Chondrocyte (in vitro differentiated cells): ENCODE results near the gene DCBLD2. TPM values are rescaled to one million over a fixed set of nuclear protein-coding genes. Genes with fewer than 3 reads are reported as not detected.

ENCODE experiments used
- DNase-seq: peaks from one replicate; pipeline ENCODE4 v3.0.0; 2021; ENCODE audit warnings: mixed read lengths, low spot score
- H3K27ac Mint-ChIP-seq: one replicate; pipeline ENCODE4 v1.8.0; 2021; ENCODE audit warnings: mild to moderate bottlenecking, moderate library complexity, mixed read lengths; ENCODE audit not compliant: unreplicated experiment
- H3K27me3 Mint-ChIP-seq: 2 replicates; pipeline ENCODE4 v1.8.0; 2021; ENCODE audit warnings: low read depth, mixed read lengths
- H3K36me3 Mint-ChIP-seq: 2 replicates; pipeline ENCODE4 v1.8.0; 2021; ENCODE audit warnings: low read depth, mixed read lengths
- H3K4me1 Mint-ChIP-seq: 2 replicates; pipeline ENCODE4 v1.8.0; 2021; ENCODE audit warnings: low read depth, mild to moderate bottlenecking, mixed read lengths
- H3K4me3 Mint-ChIP-seq: one replicate; pipeline ENCODE4 v1.8.0; 2021; ENCODE audit warnings: mild to moderate bottlenecking, moderate library complexity, mixed read lengths; ENCODE audit not compliant: unreplicated experiment
- H3K9me3 Mint-ChIP-seq: 2 replicates; pipeline ENCODE4 v1.8.0; 2021; ENCODE audit warnings: low read depth, mixed read lengths
- total RNA-seq: library from RNA; stranded (reverse); gene quantifications from 3 replicates; pipeline ENCODE4 v1.2.1, GENCODE V29; 2021
- TF ChIP-seq, protein P1 (sequence below): fragments of 200-600 bp; sonication (generic); IDR thresholded peaks from 2 replicates; pipeline ENCODE4 v1.5.0; 2021; ENCODE audit warnings: antibody characterized with exemption, mild to moderate bottlenecking, moderate library complexity

The DCBLD2 gene
- total RNA-seq, 1 donor from 2014 or later = 63.2 TPM

DNA sequence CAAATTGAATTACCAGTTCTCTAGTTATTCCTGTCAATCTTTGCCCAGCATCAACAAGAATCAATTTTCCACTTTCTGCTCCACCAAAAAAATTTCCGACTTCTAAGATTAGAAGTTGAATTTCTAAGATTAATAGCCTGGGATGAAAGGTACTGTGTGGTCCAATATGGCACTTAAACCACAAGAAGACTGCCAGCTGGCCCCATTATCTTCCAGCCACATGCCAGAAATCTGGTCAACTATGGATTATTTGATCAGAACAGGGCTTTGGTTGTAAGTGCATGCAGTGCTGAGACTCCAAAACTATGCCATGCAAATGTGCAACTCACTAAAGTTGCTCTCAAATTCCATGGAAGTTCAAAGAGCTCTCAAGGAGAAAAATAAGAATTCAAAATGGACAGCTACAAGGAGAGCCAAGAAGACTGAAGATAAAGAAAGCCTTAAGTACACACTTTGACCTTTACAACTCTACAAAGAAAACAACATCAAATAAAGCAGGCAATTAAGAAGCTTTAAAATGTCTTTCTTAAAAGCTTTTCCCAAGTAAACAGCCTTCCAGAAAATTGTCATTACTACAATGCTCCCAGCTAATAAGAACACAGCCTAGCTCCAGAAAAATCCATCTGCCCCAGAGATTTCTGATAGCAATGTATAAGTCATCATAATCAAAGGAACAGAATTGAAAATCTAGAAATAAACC lies 74.1 kb downstream of the DCBLD2 start:
- Mint-ChIP-seq H3K36me3 (peaks cover 11% of the 10 kb centered on the region), H3K4me3 (no peak overlapping the region), H3K9me3 (peaks cover 22% of the 10 kb centered on the region), H3K27ac (no peak overlapping the region), H3K4me1 (peaks cover 7% of the 10 kb centered on the region), H3K27me3 (no peaks in the 10 kb centered on the region)
- no peak for DNase-seq
- TF ChIP-seq, protein P1, sequence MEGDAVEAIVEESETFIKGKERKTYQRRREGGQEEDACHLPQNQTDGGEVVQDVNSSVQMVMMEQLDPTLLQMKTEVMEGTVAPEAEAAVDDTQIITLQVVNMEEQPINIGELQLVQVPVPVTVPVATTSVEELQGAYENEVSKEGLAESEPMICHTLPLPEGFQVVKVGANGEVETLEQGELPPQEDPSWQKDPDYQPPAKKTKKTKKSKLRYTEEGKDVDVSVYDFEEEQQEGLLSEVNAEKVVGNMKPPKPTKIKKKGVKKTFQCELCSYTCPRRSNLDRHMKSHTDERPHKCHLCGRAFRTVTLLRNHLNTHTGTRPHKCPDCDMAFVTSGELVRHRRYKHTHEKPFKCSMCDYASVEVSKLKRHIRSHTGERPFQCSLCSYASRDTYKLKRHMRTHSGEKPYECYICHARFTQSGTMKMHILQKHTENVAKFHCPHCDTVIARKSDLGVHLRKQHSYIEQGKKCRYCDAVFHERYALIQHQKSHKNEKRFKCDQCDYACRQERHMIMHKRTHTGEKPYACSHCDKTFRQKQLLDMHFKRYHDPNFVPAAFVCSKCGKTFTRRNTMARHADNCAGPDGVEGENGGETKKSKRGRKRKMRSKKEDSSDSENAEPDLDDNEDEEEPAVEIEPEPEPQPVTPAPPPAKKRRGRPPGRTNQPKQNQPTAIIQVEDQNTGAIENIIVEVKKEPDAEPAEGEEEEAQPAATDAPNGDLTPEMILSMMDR = no peak

DNA sequence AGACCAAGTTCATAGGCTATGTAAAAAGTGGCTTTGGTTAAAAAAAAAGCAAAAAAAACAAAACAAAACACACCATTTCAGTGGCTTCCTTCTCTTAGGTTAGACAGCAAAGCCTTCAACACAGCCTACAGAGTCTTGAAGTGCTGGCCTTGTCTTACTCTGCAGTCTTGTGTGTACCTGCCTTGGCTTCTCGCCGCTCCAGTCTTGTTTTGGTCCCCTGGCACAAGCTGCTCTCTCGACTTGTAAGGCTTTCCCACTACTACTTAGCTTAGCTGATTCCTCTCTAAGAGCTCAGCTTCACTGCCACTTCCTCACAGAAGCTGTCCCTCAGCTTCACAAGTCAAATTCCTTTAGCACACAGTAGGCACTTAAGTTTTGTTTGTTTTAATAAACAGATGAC lies 75.4 kb downstream of the DCBLD2 start:
- TF ChIP-seq, protein P1 = no peak
- peaks cover 15% of the 10 kb centered on the region for H3K9me3 Mint-ChIP-seq
- H3K36me3 Mint-ChIP-seq = peaks cover 9% of the 10 kb centered on the region
- DNase-seq = no peak
- H3K4me3 Mint-ChIP-seq = no peak overlapping the region
- H3K27me3 Mint-ChIP-seq = no peaks in the 10 kb centered on the region
- no peak overlapping the region for H3K27ac Mint-ChIP-seq
- H3K4me1 Mint-ChIP-seq = peaks cover 5% of the 10 kb centered on the region

DNA sequence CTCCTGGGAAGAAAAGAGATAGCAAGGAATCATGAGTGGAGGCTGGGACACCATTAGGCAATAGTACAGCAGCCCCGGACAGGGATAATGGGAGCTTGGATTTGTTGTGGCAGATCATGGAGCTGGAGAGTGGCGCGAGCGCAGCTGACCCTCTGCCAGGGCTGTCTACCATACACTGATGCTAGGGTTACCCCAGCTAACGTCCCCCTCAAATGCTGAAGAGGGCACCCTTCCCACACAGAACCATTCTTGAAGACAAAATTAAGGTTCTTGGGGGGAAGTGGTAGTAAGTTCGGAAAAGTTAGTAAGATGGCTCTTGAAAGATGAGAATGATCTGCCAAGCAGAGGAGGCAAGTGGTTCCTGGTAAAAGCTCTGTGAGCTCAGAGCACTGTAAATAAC lies 77.2 kb downstream of the DCBLD2 start:
- TF ChIP-seq, protein P1 = peak; percentile 34
- H3K27ac Mint-ChIP-seq = no peak overlapping the region

DNA sequence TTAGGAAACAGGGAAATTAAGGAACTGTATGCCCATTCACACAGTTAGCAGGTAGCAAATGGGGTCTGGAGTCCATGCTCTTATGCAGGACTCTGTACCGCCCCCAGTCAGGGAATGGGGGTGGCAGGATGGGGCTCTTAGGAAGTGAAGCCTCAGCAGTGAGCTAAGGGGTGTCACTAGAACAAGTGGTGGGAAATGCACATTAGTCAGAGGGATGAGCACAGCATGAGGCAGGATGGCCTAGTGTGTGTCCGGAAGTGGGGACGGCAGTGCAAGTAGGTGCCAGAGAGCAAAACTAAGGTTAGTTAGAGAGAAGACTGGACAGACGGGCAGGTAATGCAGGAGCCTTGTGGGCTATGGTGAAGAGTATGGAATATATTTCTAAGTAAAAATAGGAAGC lies 77.7 kb downstream of the DCBLD2 start:
- H3K4me1 Mint-ChIP-seq = peaks cover 5% of the 10 kb centered on the region
- no peak for DNase-seq
- H3K36me3 Mint-ChIP-seq = peaks cover 8% of the 10 kb centered on the region
- no peak overlapping the region for H3K4me3 Mint-ChIP-seq
- no peak overlapping the region for H3K27ac Mint-ChIP-seq
- peaks cover 2% of the 10 kb centered on the region for H3K9me3 Mint-ChIP-seq
- H3K27me3 Mint-ChIP-seq = no peaks in the 10 kb centered on the region
- TF ChIP-seq, protein P1 = no peak

More for the DNA sequence above, 77.2 kb downstream of the DCBLD2 start:
- Mint-ChIP-seq H3K36me3 (peaks cover 8% of the 10 kb centered on the region), H3K27me3 (no peaks in the 10 kb centered on the region), H3K4me3 (no peak overlapping the region), H3K9me3 (peaks cover 3% of the 10 kb centered on the region), H3K4me1 (peaks cover 5% of the 10 kb centered on the region)
- DNase-seq = no peak

DNA sequence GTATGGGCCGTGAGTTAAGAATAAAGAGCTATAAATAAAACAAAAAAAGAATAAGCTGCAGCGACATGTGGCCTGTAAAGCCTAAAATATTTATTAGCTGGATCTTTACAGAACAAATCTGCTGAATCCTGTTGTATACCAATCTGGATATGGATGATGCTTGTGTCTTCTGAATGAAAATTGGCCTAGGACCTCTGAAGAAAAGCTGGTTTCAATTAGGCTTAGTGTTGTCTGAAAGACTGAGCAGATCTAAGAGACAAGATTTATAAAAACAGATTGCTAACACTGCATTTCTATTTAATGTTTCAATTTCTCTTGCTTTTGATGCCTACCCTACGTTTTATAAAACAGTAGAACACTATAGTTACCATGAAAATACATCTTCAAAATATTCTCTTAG lies 80.4 kb downstream of the DCBLD2 start:
- Mint-ChIP-seq H3K4me1 (peaks cover 6% of the 10 kb centered on the region), H3K27ac (no peak overlapping the region), H3K4me3 (no peak overlapping the region), H3K9me3 (no peaks in the 10 kb centered on the region), H3K27me3 (no peaks in the 10 kb centered on the region), H3K36me3 (peaks cover 16% of the 10 kb centered on the region)
- DNase-seq = no peak
- TF ChIP-seq, protein P1 = no peak
